Activated CD8-positive, alpha-beta memory T cell treated with anti-CD3 and anti-CD28 coated beads, Interleukin-2, amount 10 ng/mL, durations not matched to agents 7 days and 5 days (primary cell): Measurements from ENCODE around the gene PRKACG. TPM values are rescaled to one million over a fixed set of nuclear protein-coding genes. Genes with fewer than 3 reads are reported as not detected.

ENCODE experiments used
- total RNA-seq, 2 experiments: library from RNA; stranded (reverse); gene quantifications; one replicate each; pipeline ENCODE4 v1.2.3, GENCODE V29; 2021

Gene PRKACG
- total RNA-seq, 2 experiments from 2014 or later, result not detected

Other genes with a start within 250 kb of the PRKACG start
- gene FXN, start 21.6 kb upstream of the PRKACG start, total RNA-seq, result 10 to 100 TPM; 19.9 to 33.9 TPM
- gene TJP2, start 160.2 kb upstream of the PRKACG start, total RNA-seq, result 10 to 100 TPM; 16.9 to 17.6 TPM